Neural crest cell (in vitro differentiated cells): Measurements from ENCODE around the gene DUSP8. TPM values are rescaled to one million over a fixed set of nuclear protein-coding genes. Genes with fewer than 3 reads are reported as not detected.

ENCODE experiments used
- DNase-seq: peaks from one replicate; pipeline ENCODE4 v3.0.0; 2021; ENCODE audit warnings: low read depth, mixed read lengths, low spot score
- H3K27ac Mint-ChIP-seq: one replicate; pipeline ENCODE4 v1.8.0; 2021; ENCODE audit warnings: mild to moderate bottlenecking, mixed read lengths; ENCODE audit not compliant: unreplicated experiment
- H3K27me3 Mint-ChIP-seq: 2 replicates; pipeline ENCODE4 v1.8.0; 2021; ENCODE audit warnings: low read depth, mild to moderate bottlenecking, mixed read lengths
- H3K36me3 Mint-ChIP-seq: 2 replicates; pipeline ENCODE4 v1.8.0; 2021; ENCODE audit warnings: low read depth, mild to moderate bottlenecking, mixed read lengths
- H3K4me1 Mint-ChIP-seq: 2 replicates; pipeline ENCODE4 v1.8.0; 2021; ENCODE audit warnings: mixed read lengths
- H3K4me3 Mint-ChIP-seq: one replicate; pipeline ENCODE4 v1.8.0; 2021; ENCODE audit warnings: mild to moderate bottlenecking, mixed read lengths
- H3K9me3 Mint-ChIP-seq: 2 replicates; pipeline ENCODE4 v1.8.0; 2021; ENCODE audit warnings: mixed read lengths
- total RNA-seq: library from RNA; stranded (reverse); gene quantifications from 2 replicates; pipeline ENCODE4 v1.2.1, GENCODE V29; 2021
- TF ChIP-seq, protein P1 (sequence below): fragments of 200-600 bp; sonication (generic); conservative IDR thresholded peaks from 2 replicates; pipeline ENCODE4 v1.5.0; 2021; ENCODE audit warnings: antibody characterized with exemption, mild to moderate bottlenecking

The DUSP8 gene
- total RNA-seq, 1 donor from 2014 or later, result 10.1 TPM

DNA sequence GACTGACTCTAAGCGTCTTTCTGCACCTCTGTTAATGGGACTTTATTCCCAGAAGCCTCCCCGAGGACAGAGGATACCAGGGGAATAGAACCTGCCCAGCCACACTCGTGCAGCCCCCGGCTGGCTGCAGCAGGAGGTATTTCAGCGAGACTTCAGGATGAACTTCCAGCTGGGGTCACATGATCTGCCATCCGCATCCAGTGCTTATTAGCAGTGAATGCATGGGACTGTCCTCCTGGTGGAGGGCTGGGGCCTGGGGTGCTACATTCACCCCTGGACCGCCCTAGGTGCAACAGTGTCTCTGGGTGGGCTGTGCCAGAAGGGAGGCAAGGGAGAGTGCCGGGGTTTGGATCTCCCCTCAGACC, 1.6 kb downstream of the DUSP8 start:
- no peak overlapping the region for H3K27ac Mint-ChIP-seq
- no peaks in the 10 kb centered on the region for H3K36me3 Mint-ChIP-seq
- H3K27me3 Mint-ChIP-seq, result peaks cover 44% of the 10 kb centered on the region

DNA sequence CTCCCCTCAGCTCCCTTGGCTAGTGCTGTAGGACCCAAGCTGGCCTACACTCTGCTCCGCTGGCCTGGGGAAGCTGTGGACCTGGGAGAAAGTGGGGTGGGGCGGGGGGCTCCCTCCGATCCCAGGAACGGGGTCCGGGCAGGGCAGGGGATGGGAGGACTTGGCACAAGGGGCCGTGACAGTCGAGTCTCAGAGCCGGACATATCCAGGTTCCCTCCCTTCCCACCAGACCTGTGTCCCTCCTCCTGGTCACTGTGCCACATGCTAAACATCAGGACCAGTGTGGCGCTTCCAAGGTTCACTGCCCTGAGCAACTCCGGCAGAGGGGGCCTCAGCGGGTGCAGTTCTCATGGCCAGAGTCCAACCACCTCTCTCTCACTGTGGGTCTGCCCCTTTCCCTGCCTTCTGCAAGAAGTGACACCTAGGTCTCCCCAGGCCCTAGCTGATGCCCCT, 2.0 kb downstream of the DUSP8 start:
- Mint-ChIP-seq H3K4me1 (no peaks in the 10 kb centered on the region), H3K27ac (no peak overlapping the region), H3K27me3 (peaks cover 39% of the 10 kb centered on the region), H3K4me3 (peak overlapping the region; percentile 67), H3K9me3 (no peaks in the 10 kb centered on the region), H3K36me3 (no peaks in the 10 kb centered on the region)
- no peak for DNase-seq
- TF ChIP-seq, protein P1, sequence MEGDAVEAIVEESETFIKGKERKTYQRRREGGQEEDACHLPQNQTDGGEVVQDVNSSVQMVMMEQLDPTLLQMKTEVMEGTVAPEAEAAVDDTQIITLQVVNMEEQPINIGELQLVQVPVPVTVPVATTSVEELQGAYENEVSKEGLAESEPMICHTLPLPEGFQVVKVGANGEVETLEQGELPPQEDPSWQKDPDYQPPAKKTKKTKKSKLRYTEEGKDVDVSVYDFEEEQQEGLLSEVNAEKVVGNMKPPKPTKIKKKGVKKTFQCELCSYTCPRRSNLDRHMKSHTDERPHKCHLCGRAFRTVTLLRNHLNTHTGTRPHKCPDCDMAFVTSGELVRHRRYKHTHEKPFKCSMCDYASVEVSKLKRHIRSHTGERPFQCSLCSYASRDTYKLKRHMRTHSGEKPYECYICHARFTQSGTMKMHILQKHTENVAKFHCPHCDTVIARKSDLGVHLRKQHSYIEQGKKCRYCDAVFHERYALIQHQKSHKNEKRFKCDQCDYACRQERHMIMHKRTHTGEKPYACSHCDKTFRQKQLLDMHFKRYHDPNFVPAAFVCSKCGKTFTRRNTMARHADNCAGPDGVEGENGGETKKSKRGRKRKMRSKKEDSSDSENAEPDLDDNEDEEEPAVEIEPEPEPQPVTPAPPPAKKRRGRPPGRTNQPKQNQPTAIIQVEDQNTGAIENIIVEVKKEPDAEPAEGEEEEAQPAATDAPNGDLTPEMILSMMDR, result no peak

More for the DNA sequence above, 1.6 kb downstream of the DUSP8 start:
- TF ChIP-seq, protein P1, result no peak
- no peak for DNase-seq
- Mint-ChIP-seq H3K9me3 (no peaks in the 10 kb centered on the region), H3K4me1 (no peaks in the 10 kb centered on the region), H3K4me3 (peak overlapping the region; percentile 67)

DNA sequence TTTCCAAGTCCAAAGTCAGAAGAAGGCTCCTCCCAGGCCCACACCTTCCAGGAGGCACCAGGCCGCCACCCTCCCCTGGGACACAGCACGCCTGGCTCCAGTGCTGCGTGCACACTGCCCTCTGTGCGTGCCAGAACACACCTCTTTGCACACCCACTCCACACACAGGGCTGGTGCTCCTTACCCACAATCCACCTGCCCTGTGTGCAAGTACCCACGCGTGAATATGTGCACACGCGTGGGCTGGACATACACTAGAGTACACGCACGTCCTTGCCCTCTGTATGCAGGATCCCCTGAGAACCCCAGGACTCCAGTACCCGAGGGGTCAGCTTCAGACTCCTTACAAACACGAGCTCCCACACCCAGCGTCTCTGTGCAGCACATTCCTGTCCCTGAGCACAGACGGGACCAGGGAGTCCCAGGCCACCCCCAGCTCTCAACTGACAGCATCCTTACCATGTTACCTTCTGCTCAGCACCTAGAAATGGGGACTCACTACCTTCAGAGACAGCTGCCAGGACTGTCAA, 2.8 kb downstream of the DUSP8 start:
- Mint-ChIP-seq H3K27ac (no peak overlapping the region), H3K36me3 (no peaks in the 10 kb centered on the region), H3K4me3 (peak overlapping the region; percentile 49), H3K9me3 (no peaks in the 10 kb centered on the region), H3K27me3 (peaks cover 35% of the 10 kb centered on the region), H3K4me1 (no peaks in the 10 kb centered on the region)
- TF ChIP-seq, protein P1, result no peak
- DNase-seq, result no peak

DNA sequence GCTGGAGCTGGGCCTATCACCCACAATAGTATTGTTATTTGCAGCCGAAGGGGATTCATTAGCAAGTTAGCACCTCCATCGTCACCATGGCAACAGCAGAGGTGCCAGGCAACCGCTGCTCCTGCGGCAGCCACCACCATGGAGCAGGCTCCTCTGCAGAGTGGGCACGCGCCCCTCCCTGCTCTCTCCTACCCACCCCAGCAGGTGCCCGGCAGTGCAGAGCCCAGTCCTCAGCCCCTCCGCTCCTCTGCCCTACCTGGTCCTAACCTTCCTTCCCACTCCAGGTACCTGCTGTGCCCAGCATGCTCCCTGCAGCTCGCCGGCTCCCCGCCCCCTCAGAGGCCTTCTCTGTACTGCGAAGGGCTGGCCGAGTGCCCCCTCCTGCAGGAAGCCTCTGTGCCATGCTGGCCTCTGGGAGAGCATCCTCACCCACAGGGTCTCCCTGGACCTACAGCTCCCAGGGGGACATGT, 3.6 kb downstream of the DUSP8 start:
- TF ChIP-seq, protein P1, result no peak
- no peak for DNase-seq
- Mint-ChIP-seq H3K36me3 (no peaks in the 10 kb centered on the region), H3K27ac (no peak overlapping the region), H3K27me3 (peaks cover 27% of the 10 kb centered on the region), H3K4me3 (no peak overlapping the region), H3K4me1 (no peaks in the 10 kb centered on the region), H3K9me3 (no peaks in the 10 kb centered on the region)

DNA sequence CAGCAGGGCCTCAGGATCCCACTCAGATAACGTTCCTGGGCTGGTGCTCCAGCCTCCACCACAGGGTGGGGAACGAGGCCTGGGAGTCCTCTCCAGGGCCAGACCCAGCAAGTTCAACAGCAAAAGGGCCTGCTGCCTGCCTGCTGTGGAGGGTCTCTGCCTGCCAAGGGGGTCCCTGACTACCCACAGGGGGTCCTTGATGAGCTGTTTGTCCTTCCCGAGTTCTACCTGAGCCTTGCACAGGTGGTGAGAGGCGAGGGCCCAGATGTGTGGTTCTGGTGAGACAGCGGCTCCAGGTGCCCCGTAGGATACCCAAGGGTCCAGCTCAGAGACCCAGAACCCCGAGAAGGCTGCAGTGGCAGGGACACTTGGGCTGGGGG, 4.4 kb downstream of the DUSP8 start:
- Mint-ChIP-seq H3K9me3 (no peaks in the 10 kb centered on the region), H3K27me3 (peaks cover 20% of the 10 kb centered on the region), H3K27ac (no peak overlapping the region), H3K4me3 (no peak overlapping the region), H3K4me1 (no peaks in the 10 kb centered on the region), H3K36me3 (no peaks in the 10 kb centered on the region)
- DNase-seq, result no peak
- TF ChIP-seq, protein P1, result no peak
